Left ventricle myocardium inferior (tissue), 1 donor: Measurements from ENCODE around the gene SPEM3. TPM values are rescaled to one million over a fixed set of nuclear protein-coding genes. Genes with fewer than 3 reads are reported as not detected.
"Not testable (repeated sequence)": the region's sequence is repeated elsewhere in the genome, so short reads cannot be mapped to it uniquely, and the experiment has no call there.

Experiments
- DNase-seq: peaks from one replicate; pipeline ENCODE4 v3.0.0-alpha.2; 2020
- H3K27ac ChIP-seq: fragments of 200-600 bp; replicated peaks from 2 replicates; pipeline ENCODE4 v1.8.0; 2021
- H3K27me3 ChIP-seq: fragments of 200-600 bp; 2 replicates; pipeline ENCODE4 v1.8.0; 2021; ENCODE audit warnings: low read depth
- H3K36me3 ChIP-seq: fragments of 200-600 bp; 2 replicates; pipeline ENCODE4 v1.8.0; 2021
- H3K4me1 ChIP-seq: fragments of 200-600 bp; 2 replicates; pipeline ENCODE4 v1.8.0; 2021
- H3K4me3 ChIP-seq: fragments of 200-600 bp; 2 replicates; pipeline ENCODE4 v1.8.0; 2021; ENCODE audit warnings: mild to moderate bottlenecking, moderate library complexity
- H3K9me3 ChIP-seq: fragments of 200-600 bp; replicated peaks from 2 replicates; pipeline ENCODE4 v1.8.0; 2021
- intact Hi-C: fragments of 100-400 bp; cut with micrococcal nuclease; formaldehyde crosslinking; loops from one replicate; pipeline ENCODE4 v1.11.0; 2022
- total RNA-seq: library from RNA; stranded (reverse); fragmentation: NEBNext Ultra II Directional; extraction: Animal tissue kit (Norgen Biotek cat#: 25700); gene quantifications from one replicate; pipeline ENCODE4 v1.2.1, GENCODE V29; 2021
- TF ChIP-seq, protein P1 (sequence below): fragments of 200-600 bp; IDR thresholded peaks from 2 replicates; pipeline ENCODE4 v1.8.0; 2021; ENCODE audit warnings: antibody characterized with exemption, mild to moderate bottlenecking, borderline replicate concordance
- donor health status: DM: no; HTN: yes; CAD: no; lungs with severe emphysema.

Gene SPEM3
- total RNA-seq, 1 donor from 2014 or later, result not detected

GRCh38 chr17:7467498-7467897, 38.8 kb downstream of the SPEM3 start:
- Histone ChIP-seq H3K9me3 (no peaks in the 10 kb centered on the region), H3K4me1 (peaks cover 72% of the 10 kb centered on the region), H3K36me3 (peaks cover 36% of the 10 kb centered on the region), H3K27ac (peak overlapping the region; percentile 85), H3K27me3 (no peaks in the 10 kb centered on the region), H3K4me3 (no peak overlapping the region)
- intact Hi-C loops, result no loop called here
- DNase-seq, result no peak
- TF ChIP-seq, protein P1, sequence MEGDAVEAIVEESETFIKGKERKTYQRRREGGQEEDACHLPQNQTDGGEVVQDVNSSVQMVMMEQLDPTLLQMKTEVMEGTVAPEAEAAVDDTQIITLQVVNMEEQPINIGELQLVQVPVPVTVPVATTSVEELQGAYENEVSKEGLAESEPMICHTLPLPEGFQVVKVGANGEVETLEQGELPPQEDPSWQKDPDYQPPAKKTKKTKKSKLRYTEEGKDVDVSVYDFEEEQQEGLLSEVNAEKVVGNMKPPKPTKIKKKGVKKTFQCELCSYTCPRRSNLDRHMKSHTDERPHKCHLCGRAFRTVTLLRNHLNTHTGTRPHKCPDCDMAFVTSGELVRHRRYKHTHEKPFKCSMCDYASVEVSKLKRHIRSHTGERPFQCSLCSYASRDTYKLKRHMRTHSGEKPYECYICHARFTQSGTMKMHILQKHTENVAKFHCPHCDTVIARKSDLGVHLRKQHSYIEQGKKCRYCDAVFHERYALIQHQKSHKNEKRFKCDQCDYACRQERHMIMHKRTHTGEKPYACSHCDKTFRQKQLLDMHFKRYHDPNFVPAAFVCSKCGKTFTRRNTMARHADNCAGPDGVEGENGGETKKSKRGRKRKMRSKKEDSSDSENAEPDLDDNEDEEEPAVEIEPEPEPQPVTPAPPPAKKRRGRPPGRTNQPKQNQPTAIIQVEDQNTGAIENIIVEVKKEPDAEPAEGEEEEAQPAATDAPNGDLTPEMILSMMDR, result no peak

DNA sequence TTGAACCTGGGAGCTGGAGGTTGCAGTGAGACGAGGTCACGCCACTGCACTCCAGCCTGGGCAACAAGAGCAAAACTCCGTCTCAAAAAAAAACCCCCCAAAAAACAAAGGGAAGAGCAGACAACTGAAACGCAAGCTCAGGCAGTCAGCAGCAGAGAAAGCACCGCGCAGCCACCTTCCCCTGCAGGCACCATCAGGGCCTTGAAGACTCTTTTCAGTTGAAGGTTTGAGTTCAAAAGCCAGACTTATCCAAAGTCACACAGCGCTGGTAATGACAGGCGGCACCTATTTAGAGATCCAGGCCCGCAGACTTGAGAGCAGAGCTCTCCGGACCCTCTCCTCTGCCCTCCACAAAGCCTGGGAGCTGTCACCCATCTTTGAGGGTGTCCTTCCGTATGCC, 39.6 kb downstream of the SPEM3 start:
- peak overlapping the region; percentile 85 for H3K27ac ChIP-seq

GRCh38 chr17:7468804-7469389, 40.2 kb downstream of the SPEM3 start:
- Histone ChIP-seq H3K36me3 (peaks cover 22% of the 10 kb centered on the region), H3K9me3 (no peaks in the 10 kb centered on the region), H3K27ac (peak overlapping the region; percentile 85), H3K27me3 (no peaks in the 10 kb centered on the region), H3K4me1 (peaks cover 82% of the 10 kb centered on the region), H3K4me3 (no peak overlapping the region)
- TF ChIP-seq, protein P1, result no peak
- no peak for DNase-seq
- intact Hi-C loops, result no loop called here

More for the DNA sequence above, 39.6 kb downstream of the SPEM3 start:
- H3K9me3 ChIP-seq, result no peaks in the 10 kb centered on the region
- peaks cover 76% of the 10 kb centered on the region for H3K4me1 ChIP-seq
- intact Hi-C loops, result no loop called here
- peaks cover 28% of the 10 kb centered on the region for H3K36me3 ChIP-seq
- no peak for DNase-seq
- H3K27me3 ChIP-seq, result no peaks in the 10 kb centered on the region
- no peak overlapping the region for H3K4me3 ChIP-seq
- TF ChIP-seq, protein P1, result no peak

DNA sequence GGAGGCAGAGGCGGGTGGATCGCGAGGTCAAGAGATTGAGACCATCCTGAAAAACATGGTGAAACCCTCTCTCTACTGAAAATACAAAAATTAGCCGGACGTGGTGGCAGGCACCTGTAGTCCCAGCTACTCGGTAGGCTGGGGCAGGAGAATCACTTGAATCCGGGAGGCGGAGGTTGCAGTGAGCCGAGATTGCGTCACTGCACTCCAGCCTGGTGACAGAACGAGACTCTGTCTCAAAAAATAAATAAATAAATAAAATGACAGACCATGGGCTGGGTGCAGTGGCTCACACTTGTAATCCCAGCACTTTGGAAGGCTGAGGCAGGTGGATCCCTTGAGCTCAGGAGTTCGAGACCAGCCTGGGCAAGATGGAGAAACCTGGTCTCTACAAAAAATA, 41.2 kb downstream of the SPEM3 start:
- H3K27me3 ChIP-seq, H3K4me3 ChIP-seq, DNase-seq, intact Hi-C loops, H3K9me3 ChIP-seq: not testable (repeated sequence)
- Histone ChIP-seq H3K36me3 (peaks cover 15% of the 10 kb centered on the region), H3K27ac (peak overlapping the region; percentile 85), H3K4me1 (peaks cover 92% of the 10 kb centered on the region)

GRCh38 chr17:7470457-7470973, 41.9 kb downstream of the SPEM3 start:
- H3K27me3 ChIP-seq, intact Hi-C loops, H3K4me3 ChIP-seq, DNase-seq, H3K9me3 ChIP-seq, H3K36me3 ChIP-seq: not testable (repeated sequence)
- H3K4me1 ChIP-seq, result peaks cover 95% of the 10 kb centered on the region
- H3K27ac ChIP-seq, result peak overlapping the region; percentile 51

DNA sequence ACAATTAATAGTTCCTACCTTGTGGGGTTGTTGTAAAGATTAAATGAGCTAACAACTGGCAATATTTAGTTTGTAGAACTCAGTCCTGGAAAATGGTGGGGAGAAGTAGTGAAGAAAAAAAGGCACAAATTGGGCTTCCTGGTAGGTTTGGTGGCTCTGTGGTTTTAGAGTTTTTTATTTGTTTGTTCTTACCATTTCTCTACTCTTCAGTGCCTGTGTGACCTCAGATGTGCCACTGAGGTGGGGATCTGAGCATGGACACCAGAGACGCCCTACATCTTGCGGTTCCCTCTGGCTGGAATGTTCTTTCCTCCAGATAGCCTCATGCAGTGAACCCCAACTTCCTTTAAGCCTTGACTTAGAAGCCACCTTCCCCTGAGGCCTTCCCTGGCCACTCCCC, 43.1 kb downstream of the SPEM3 start:
- Histone ChIP-seq H3K27ac (peak overlapping the region; percentile 41), H3K4me1 (peaks cover 95% of the 10 kb centered on the region), H3K27me3 (no peaks in the 10 kb centered on the region), H3K9me3 (no peaks in the 10 kb centered on the region), H3K36me3 (no peaks in the 10 kb centered on the region), H3K4me3 (no peak overlapping the region)
- no peak for DNase-seq
- intact Hi-C loops, result no loop called here
- TF ChIP-seq, protein P1, result no peak

DNA sequence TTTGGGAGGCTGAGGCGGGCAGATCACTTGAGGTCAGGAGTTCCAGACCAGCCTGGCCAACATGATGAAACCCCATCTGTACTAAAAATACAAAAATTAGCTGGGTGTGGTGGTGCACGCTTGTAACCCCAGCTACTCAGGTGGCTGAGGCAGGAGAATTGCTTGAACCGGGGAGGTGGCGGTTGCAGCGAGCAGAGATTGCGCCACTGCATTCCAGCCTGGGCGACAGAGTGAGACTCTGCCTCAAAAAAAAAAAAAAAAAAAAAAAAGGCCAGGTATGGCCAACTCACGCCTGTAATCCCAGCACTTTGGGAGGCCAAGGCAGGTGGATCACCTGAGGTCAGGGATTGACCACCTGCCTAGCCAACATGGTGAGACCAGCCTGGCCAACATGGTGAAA, 46.1 kb downstream of the SPEM3 start:
- H3K36me3 ChIP-seq, H3K9me3 ChIP-seq, H3K4me3 ChIP-seq, intact Hi-C loops, DNase-seq, H3K27me3 ChIP-seq: not testable (repeated sequence)
- H3K4me1 ChIP-seq, result peaks cover 94% of the 10 kb centered on the region
- H3K27ac ChIP-seq, result peak overlapping the region; percentile 100
